HG03280 (cell line): Measurements from ENCODE around the gene GOLGA6D.
"Not testable (repeated sequence)": the region's sequence is repeated elsewhere in the genome, so short reads cannot be mapped to it uniquely, and the experiment has no call there.

Source experiments
- ATAC-seq: cut with Tn5 transposase; IDR thresholded peaks from one replicate; pipeline ENCODE4 v1.9.1; 2021; ENCODE audit warnings: mild to moderate bottlenecking, moderate library complexity; ENCODE audit not compliant: unreplicated experiment

GOLGA6D gene

DNA sequence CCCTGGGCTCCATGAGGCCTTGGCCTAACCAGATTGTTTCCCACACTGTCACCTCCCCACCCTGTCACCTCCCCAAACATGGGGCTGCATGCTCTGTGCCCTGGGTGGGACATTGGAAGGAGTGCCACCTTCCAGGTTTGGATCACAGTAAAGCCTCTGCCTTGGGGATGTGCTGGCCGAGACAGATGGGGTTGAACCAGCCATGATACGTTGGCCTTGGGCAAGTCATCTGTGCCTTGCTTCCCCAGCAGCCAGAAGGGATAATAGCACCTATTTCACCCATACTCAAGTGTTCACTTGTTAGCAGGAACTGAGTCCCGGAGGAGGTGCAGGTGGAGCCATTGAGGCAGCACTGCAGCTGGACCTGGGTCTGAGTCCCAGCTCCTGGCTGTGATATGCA is 7.0 kb upstream of the GOLGA6D start:
- not testable (repeated sequence) for ATAC-seq

DNA sequence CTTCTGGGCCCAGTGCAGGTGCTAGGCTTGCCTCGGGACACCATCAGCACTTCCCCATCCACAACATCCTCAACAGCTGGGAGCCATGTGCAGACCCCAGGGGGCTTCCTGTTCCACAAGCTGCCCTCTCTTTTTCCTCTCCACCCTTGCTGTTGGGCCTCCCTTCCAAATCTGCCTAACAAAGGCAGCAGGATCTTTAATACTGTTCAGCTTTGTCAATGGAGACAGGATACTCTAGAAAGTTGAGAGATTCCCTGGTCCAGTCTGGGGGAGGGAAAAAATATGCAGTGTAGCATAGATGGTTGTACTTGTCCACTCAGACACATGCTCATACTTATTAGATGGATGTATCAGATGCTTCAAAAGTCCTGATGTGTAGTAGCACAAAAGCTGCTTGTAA is 4.1 kb upstream of the GOLGA6D start:
- ATAC-seq: not testable (repeated sequence)

DNA sequence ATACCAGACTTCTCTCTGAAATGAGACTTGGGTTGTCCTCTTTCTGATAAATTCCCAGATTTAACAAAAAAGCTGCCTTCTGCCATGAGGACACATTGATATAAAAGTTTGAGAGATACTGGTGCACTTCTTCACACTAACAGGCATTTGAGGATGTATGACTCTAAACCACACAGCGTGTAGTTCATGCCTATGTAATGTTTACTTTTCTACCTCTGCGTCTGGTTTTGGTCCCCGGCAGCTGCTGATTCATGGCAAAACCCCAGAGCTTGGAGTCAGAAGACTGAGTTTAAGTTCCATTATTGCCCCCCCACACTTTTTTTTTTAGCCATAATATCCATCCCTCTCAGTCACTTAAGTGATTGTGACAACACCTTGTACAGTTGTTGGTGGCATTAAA is 1.5 kb downstream of the GOLGA6D start:
- ATAC-seq: not testable (repeated sequence)

DNA sequence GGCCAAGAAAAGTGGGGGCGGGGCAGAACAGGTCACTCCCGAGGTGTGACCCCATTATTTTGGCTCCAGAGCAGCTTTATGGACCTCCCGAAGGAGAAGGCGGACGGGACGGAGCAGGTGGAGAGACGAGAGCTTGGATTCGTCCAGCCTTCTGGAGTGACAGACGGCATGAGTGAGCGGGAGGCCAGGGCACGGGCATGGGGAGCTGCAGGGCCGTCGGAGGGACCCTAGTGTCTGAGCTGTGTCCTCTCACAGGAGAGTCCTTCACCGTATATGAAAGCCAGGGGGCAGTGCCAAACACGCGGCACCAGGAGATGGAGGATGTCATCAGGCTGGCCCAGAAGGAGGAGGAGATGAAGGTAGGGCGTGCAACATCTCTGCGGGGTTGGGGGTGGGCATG is 11.0 kb downstream of the GOLGA6D start:
- ATAC-seq: not testable (repeated sequence)

DNA sequence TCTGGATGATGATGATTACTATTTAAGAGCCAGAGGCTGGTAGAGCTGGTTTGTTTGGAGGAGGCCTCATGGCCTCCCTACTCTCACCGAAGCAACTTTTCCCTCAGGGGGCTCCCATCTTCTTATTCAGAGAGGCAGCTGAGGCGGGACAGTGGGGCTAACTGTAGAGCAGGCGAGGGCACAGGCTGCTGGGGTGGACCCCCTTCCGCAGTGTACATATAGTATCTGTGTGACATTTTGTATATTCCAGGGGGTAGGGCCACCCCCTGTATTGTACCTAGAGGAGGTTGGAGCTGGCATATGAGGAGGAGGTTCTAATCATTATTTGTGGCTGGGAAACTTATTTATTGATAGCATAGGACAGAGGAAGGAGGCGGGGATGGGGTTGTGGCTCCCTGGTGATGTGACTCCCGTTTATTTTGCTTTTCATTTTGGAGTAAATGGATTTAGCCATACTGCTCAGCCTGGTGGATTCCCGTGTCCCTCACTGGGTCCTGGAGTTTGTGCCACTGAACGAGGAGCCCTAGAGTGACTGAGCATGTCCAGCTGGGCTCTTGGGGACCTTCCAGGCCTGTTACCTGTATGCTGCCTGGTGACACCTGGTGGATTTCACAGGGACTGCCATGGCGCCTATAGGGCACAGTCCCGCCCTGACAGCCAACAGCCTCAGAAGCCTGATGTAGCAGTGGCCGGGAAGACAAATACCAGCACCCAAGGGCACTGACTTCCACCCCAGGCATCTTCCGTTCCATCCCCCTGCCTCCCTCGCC is 16.1 kb downstream of the GOLGA6D start:
- ATAC-seq: not testable (repeated sequence)

DNA sequence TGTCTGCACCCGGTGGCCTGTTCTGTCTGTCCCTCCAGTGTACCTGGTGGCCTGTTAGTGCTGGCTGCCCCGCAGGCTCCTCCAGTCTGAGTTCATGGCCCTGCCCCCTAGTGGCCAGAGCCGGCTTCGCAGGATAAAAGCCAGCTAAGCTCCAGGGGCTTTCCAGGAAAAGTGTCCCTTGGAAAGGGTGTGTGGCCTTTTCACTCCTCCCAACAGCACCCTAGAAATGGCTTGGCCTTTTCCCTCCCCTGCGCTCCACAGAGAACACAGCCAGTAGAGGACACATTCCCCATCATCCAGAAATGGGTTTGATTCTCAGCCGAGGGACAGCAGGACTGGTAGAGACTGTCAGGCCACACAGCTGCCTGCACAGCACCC is 16.7 kb downstream of the GOLGA6D start:
- ATAC-seq: not testable (repeated sequence)

DNA sequence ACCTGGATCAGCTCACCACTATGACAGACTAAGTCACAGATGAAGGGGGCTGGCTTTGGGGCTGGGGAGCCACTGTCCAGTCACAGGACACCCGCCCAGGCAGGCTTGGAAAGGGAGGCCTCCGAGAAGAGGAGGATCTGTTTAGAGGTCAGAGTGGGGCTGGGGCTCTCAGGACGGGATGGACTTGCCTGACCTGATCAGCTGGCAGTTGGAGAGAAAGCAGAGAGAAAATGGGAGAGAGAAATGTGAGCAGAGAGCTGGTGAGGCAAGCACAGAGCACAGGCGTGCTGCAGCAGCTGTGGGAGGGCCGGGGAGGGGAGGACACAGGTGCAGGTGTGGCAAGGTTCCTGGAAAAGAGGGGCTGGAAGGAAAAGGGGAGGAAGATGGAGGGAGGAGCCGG is 17.4 kb downstream of the GOLGA6D start:
- not testable (repeated sequence) for ATAC-seq

DNA sequence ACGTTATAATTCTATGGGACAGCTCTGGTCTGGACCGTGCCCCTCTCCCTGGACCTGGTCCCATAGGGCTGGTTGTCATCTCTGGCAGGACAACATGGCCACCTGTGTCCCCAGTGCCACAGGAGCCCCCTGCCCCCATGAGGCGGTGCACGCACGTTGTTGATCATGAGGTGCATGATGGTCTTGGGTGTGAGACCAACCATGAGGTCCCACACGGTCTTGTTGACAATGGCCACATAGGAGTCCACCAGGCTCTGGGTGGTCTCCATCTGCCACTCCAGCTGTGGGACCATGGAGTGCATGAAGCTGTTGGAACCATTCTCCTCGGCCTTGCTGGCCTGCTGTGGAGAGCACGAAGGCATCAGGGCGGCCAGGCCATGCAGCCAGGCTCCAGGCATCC is 19.7 kb downstream of the GOLGA6D start:
- ATAC-seq: no peak

DNA sequence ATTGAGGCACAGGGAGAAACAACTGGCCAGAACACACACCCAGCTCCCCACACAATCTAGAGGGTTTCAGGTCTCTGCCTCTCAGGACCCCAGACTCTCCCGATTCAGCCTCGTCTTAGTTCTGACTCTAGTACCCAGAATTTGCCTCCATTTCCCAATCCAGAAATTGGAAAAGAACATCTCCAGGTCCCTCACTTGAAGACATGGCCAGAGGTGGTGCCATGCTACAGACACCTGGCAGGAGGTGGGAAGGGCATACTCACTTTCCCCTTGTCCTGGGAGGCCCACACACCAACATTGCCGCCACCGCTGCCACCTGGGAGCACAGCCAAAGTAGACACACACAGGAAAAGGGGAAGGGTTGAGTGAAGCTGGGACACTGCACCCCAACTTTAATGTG is 20.1 kb downstream of the GOLGA6D start:
- ATAC-seq: not testable (repeated sequence)

DNA sequence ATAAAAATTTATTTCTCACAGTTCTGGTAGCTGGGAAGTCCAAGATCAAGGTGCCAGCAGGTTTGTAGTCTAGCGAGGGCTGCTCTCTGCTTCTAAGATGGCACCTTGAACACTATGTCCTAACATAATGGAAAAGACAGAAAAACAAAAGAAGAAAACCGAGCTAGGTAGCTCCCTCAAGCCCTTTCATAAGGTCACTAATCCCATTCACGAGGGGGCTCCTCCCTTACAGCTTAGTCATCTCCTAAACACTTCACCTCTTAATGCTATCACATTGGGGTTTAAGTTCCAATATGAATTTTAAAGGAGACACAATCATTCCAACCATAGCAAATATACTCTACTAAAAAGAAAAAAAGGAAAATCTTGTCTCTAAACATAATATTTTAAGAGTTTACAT is 23.6 kb downstream of the GOLGA6D start:
- ATAC-seq: no peak

DNA sequence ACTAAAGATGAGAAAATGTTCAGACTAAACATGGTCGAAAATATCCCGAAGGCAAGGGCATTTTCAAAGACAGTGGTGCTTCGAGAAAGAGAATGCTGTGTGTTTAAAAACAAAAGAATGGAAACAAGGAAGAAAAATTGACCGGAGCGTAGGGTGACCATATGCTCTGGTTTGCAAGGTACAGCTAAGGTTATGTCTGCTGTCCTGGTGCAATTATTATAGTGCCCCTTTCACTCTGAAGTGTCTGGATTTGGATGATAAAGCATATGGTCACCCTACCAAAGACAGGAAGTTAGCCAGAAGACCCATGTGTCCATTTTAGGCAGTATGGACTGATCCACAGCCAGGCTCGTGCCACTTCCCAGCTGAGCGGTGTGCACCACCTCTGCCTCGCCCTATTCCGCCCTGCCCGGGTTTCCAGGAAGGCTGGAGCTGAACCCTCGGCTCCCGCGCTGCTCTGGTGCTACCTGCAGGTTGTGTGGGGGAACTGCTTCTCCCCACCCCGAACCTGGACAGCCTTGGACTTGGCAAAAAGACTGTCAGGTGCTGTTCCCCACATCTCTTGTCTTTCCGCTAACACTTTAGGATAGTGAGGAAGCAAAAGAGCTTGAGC is 25.2 kb downstream of the GOLGA6D start:
- no peak for ATAC-seq

DNA sequence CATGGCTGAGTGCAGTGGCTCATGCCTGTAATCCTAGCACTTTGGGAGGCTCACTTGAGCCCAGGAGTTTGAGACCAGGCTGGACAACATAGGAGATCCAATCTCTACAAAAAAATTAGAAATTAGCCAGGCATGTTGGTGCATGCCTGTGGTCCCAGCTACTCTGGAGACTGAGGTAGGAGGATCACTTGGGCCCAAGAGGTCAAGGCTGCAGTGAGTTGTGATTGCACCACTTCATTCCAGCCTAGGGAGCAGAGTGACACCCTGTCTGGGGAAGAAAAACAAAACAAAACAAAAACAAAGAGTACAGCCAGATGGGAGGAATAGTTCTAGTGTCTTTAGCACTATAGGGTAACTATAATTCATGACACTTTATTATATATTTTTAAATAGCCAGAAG is 27.1 kb downstream of the GOLGA6D start:
- ATAC-seq: no peak

DNA sequence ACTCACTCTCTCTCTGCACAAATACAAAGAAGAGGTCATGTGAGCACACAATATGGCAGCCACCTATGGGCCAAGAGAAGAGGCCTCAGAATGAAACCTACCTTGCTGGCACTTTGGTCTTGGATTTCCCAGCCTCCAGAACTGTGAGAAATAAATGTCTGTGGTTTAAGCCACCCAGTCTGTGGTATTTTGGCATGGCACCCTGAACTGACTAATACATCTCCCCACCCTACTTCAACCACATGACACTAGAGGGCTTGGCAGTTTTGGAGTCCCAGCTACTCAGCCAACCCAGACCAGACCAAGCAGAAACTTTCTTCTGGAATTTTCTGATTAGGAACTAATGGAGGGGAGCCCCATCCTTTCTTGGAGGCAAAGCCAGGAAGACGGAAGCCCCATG is 29.9 kb downstream of the GOLGA6D start:
- not testable (repeated sequence) for ATAC-seq

DNA sequence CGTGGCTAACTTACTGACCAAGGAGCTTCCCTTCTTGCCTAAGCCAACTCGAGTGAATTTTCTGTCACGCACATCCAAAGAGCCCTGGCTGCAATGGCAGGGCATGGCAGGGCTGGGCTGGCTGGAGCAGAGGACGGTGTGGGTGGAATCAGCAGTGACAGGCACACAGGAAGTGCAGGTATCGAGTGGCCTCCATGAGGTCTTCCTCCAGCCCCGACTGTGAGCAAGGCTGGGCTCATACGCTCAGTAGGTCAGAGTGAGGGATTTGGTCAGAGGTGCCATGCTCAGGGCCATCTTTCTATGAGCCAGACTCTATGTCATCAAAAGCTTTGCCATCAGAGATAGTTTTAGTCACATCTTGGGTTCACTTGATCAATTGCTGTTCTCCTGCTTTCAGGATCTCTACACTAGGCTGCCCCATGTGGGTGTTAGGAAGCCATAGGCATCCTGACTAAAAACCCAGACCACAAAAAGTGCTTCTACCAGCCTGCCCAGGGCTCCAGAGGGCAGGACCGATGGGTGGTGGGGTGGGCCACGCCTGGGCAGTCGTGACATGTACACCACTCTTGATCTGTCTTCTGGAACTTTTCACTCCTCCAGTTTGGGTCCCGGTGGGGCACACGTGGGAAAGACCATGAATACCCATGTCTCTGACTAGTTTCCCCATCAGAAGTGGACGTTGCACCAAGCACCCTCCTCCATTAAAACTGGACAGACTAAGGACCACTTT is 30.6 kb downstream of the GOLGA6D start:
- no peak for ATAC-seq

DNA sequence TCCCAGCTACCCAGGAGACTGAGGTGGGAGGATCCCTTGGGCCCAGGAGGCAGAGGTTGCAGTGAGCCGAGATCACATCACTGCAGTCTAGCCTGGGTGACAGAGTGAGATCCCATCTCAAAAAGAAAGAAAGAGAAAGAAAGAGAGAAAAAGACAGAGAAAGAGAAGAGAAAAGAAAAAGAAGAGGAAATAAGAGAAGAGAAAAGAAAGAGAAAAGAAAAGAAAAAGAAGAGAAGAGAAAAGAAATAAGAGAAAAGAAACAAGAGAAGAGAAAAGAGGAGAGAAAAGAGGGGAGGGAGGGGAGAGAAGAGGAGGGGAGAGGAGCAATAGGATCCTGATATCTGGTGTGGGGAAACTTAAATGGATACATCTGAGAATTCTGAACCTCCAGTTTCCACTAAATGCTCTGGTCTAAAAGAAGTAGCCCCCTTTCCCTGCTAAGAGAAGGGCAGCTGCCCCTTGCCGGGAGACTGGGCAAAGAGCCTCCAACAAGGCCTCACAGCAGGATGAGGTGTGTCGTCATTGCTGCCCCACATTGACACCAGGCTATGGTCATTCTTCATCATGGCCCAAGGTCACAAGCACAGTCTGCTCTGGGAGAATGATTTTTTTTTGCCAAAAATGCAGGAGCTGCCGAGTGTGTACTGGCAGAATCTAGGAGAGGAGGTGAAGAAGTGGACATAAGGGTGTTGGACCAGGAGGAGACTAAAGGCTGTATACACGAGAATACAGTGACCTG is 32.1 kb downstream of the GOLGA6D start:
- ATAC-seq: no peak

DNA sequence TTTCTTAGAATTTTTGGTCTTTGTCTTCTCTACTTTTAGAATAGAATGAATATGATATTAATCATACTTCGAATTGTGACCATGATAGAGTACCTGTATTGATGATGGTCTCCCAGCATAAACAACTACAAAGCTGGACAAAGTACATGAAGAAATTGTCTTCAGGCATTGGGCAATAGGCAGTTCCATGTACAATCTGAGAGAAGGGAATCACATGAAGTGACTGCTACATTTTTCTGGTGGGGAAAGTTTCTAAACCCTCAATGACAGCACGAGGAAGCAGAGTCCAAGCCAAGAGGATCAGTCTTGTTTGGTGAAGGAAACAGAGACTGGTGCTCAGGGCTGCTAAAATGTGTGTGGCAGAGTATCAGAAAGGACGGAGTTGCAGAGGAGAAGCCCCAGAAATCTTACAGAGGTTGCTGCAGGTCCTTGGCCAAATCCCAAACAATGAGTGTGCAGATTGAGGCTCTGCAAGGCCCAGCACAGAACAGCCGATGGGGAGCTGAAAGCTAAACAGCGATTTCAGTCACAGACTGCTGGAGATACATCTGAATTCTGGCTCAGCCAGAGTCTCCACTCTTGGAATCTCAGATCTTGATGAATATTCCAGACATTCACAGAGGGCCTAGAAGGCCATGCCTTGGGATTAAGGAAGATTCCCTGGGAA is 36.7 kb downstream of the GOLGA6D start:
- ATAC-seq: not testable (repeated sequence)

DNA sequence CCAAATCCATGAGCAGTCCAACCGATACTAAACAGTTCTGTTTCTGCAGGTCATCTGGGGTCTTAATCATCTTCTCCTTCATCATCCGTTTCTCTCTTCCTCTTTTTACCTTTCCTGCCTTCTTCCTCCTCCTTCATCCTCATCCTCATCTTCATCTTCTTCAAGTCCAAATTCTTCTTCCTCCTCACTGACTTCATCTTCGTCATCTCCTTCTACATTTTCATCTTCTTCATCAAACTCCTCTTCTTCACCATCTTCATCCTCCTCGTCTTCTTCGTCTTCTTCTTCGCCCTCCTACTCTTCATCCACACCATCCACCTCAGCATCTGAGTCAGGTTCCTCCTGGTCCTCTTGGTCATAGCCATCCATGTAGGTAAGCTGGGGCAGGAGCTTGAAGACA is 39.1 kb downstream of the GOLGA6D start:
- ATAC-seq: no peak

DNA sequence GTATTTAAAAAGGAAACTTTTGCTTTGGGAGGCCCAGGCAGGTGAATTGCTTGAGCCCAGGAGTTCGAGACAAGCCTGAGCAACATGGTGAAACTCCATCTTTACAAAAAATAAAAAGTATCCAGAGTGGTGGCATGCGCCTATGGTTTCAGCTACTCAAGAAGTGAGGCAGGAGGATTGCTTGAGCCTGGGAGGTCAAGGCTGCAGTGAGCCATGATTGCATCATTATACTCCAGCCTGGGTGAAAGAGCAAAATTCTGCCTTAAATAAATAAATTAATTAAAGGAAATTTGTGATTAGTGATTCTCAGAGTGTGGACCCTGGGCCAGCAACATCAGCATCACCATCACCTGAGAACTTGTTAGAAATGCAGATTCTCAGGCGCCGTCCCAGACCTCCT is 43.3 kb downstream of the GOLGA6D start:
- ATAC-seq: no peak

DNA sequence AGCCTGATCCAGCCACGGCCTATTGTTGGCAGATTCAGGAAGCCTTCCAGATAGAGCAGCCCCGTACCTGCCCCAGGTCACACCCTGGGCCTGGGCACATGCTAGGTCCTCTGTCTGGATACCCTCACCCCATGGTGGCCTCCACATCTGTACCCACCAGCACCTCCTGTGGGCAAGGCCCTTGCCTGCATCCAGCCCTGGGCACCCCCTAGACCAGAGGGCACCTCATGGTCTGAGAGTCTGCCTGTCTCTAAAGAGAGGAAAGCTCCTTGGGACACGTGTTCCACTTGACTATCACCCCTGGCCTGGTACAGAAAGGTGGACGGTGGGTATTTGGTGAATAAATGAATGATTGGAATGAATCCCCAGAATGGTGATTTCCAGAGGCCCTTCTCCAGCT is 44.4 kb downstream of the GOLGA6D start:
- no peak for ATAC-seq

DNA sequence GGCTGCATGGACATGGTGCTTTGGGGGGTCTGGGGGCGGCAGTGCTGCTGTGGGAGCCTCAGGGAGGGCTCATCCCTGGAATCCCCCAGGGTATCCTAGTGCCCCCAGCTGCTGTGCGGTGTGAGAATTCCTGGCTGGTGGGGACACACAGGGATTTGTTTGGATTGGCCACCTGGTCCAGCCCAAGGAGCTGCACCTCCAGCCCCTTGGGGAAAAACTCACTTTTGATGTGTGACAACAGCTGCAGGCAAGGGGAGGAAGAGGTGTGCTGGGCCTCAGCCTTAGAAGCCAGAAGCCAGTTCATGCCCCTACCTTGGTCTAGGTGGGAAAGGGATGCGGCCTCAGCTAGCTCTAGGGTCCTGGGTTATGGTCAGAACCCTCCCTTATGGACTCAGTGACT is 44.9 kb downstream of the GOLGA6D start:
- ATAC-seq: no peak
